Measurements from ENCODE around the gene SLX4. TPM values are rescaled to one million over a fixed set of nuclear protein-coding genes. Genes with fewer than 3 reads are reported as not detected.

The SLX4 gene
- total RNA-seq, 1 donor from 2014 or later: 11.8 TPM

- no peak overlapping the region for H3K4me3 Mint-ChIP-seq (ENCODE audit: unreplicated experiment)
- DNase-seq (ENCODE audit: low spot score): no peak
- H3K27ac Mint-ChIP-seq (ENCODE audit: unreplicated experiment): no peak overlapping the region
- TF ChIP-seq, protein P1, sequence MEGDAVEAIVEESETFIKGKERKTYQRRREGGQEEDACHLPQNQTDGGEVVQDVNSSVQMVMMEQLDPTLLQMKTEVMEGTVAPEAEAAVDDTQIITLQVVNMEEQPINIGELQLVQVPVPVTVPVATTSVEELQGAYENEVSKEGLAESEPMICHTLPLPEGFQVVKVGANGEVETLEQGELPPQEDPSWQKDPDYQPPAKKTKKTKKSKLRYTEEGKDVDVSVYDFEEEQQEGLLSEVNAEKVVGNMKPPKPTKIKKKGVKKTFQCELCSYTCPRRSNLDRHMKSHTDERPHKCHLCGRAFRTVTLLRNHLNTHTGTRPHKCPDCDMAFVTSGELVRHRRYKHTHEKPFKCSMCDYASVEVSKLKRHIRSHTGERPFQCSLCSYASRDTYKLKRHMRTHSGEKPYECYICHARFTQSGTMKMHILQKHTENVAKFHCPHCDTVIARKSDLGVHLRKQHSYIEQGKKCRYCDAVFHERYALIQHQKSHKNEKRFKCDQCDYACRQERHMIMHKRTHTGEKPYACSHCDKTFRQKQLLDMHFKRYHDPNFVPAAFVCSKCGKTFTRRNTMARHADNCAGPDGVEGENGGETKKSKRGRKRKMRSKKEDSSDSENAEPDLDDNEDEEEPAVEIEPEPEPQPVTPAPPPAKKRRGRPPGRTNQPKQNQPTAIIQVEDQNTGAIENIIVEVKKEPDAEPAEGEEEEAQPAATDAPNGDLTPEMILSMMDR (IDR thresholded peaks at IDR 0.05; ENCODE audit: unreplicated experiment): no peak
- H3K9me3 Mint-ChIP-seq (ENCODE audit: unreplicated experiment): no peaks in the 10 kb centered on the region
- H3K36me3 Mint-ChIP-seq (ENCODE audit: low read depth, unreplicated experiment): peaks cover 25% of the 10 kb centered on the region
- no peaks in the 10 kb centered on the region for H3K27me3 Mint-ChIP-seq (ENCODE audit: unreplicated experiment)
- peaks cover 14% of the 10 kb centered on the region for H3K4me1 Mint-ChIP-seq (ENCODE audit: unreplicated experiment)
Observed at GRCh38 chr16:3606441-3606840, 5.0 kb downstream of the SLX4 start.

- TF ChIP-seq, protein P1 (IDR thresholded peaks at IDR 0.05; ENCODE audit: unreplicated experiment): no peak
- H3K36me3 Mint-ChIP-seq (ENCODE audit: low read depth, unreplicated experiment): peaks cover 55% of the 10 kb centered on the region
- no peak overlapping the region for H3K27ac Mint-ChIP-seq (ENCODE audit: unreplicated experiment)
- peaks cover 8% of the 10 kb centered on the region for H3K4me1 Mint-ChIP-seq (ENCODE audit: unreplicated experiment)
- DNase-seq (ENCODE audit: low spot score): no peak
- H3K27me3 Mint-ChIP-seq (ENCODE audit: unreplicated experiment): no peaks in the 10 kb centered on the region
- H3K4me3 Mint-ChIP-seq (ENCODE audit: unreplicated experiment): no peak overlapping the region
- H3K9me3 Mint-ChIP-seq (ENCODE audit: unreplicated experiment): peaks cover 3% of the 10 kb centered on the region
Observed at GRCh38 chr16:3602320-3602653, 9.1 kb downstream of the SLX4 start.

GRCh38 chr16:3601614-3602319, 9.6 kb downstream of the SLX4 start:
- Mint-ChIP-seq H3K36me3 (ENCODE audit: low read depth, unreplicated experiment) (peaks cover 55% of the 10 kb centered on the region), H3K4me1 (ENCODE audit: unreplicated experiment) (peaks cover 10% of the 10 kb centered on the region), H3K9me3 (ENCODE audit: unreplicated experiment) (peaks cover 3% of the 10 kb centered on the region), H3K27me3 (ENCODE audit: unreplicated experiment) (no peaks in the 10 kb centered on the region), H3K4me3 (ENCODE audit: unreplicated experiment) (peak overlapping the region; percentile 32), H3K27ac (ENCODE audit: unreplicated experiment) (no peak overlapping the region)
- no peak for DNase-seq (ENCODE audit: low spot score)
- TF ChIP-seq, protein P1 (IDR thresholded peaks at IDR 0.05; ENCODE audit: unreplicated experiment): no peak

- peaks cover 61% of the 10 kb centered on the region for H3K36me3 Mint-ChIP-seq (ENCODE audit: low read depth, unreplicated experiment)
- H3K27ac Mint-ChIP-seq (ENCODE audit: unreplicated experiment): no peak overlapping the region
- H3K9me3 Mint-ChIP-seq (ENCODE audit: unreplicated experiment): peaks cover 3% of the 10 kb centered on the region
- H3K4me1 Mint-ChIP-seq (ENCODE audit: unreplicated experiment): peaks cover 10% of the 10 kb centered on the region
- H3K4me3 Mint-ChIP-seq (ENCODE audit: unreplicated experiment): peak overlapping the region; percentile 37
- H3K27me3 Mint-ChIP-seq (ENCODE audit: unreplicated experiment): no peaks in the 10 kb centered on the region
- no peak for DNase-seq (ENCODE audit: low spot score)
- TF ChIP-seq, protein P1 (IDR thresholded peaks at IDR 0.05; ENCODE audit: unreplicated experiment): no peak
Observed at GRCh38 chr16:3599922-3600321, 11.5 kb downstream of the SLX4 start.

DNA sequence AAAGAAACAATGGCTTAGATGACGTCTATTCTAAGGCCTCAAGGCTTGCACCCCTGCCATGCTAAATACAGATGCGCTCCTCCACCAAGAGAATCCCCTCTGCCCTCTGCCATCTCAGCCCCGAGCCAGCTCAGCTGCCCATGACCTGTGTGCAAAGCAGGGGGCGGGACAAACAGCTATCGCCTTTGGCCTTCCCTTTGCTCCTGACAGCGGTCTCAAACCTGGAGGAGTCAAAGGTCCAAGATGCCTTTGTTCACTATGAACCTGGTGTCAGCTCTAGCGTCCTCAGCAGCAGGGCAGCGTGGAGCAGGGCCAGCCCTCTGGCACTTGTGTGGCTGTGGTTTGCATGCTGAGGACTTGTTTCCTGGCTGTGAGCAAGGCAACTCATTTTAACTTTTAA, 12.3 kb downstream of the SLX4 start:
- Mint-ChIP-seq H3K27me3 (ENCODE audit: unreplicated experiment) (peaks cover 3% of the 10 kb centered on the region), H3K4me1 (ENCODE audit: unreplicated experiment) (peaks cover 10% of the 10 kb centered on the region), H3K27ac (ENCODE audit: unreplicated experiment) (no peak overlapping the region), H3K9me3 (ENCODE audit: unreplicated experiment) (peaks cover 3% of the 10 kb centered on the region), H3K36me3 (ENCODE audit: low read depth, unreplicated experiment) (peaks cover 62% of the 10 kb centered on the region), H3K4me3 (ENCODE audit: unreplicated experiment) (no peak overlapping the region)
- TF ChIP-seq, protein P1 (IDR thresholded peaks at IDR 0.05; ENCODE audit: unreplicated experiment): no peak
- no peak for DNase-seq (ENCODE audit: low spot score)
